ENCODE data around the gene PEX5L.

PEX5L gene

GRCh38 chr3:179921951-179922350, 114.8 kb downstream of the PEX5L start:
- intact Hi-C loops (cut with DNase I), result loop anchor here (10.0 kb wide), 2 partner anchors 93 to 673 kb away; no protein-coding TSS in a partner anchor
- no peak for DNase-seq

GRCh38 chr3:179921500-179921899, 115.2 kb downstream of the PEX5L start:
- peak in 13 of 42 donors; percentile 24 to 70 (median 34) for DNase-seq
- intact Hi-C loops (cut with DNase I), result loop anchor here (10.0 kb wide), 2 partner anchors 93 to 673 kb away; no protein-coding TSS in a partner anchor

GRCh38 chr3:179907784-179908482, 128.8 kb downstream of the PEX5L start:
- intact Hi-C loops (cut with DNase I), result no loop called here
- DNase-seq, result no peak

DNA sequence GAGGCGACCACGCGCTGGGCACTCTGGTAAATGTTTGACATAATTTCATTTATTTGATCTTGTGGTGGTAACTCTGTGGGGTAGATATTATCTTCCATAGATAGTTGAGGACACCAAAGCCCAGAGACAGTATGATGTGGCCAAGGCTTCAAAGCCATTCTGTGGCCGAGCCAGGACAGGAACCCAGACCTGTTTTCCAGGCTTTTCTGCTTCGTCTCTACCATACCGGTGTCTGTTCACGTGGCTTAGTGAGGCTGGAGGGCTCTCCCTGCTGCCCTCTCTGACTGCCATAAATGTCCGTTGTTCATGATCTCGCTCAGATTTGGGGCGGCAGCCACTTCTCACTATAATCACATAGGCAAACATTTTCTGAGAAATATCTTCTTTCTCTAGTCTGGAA, 134.7 kb downstream of the PEX5L start:
- intact Hi-C loops (cut with DNase I), result no loop called here
- DNase-seq, result no peak

DNA sequence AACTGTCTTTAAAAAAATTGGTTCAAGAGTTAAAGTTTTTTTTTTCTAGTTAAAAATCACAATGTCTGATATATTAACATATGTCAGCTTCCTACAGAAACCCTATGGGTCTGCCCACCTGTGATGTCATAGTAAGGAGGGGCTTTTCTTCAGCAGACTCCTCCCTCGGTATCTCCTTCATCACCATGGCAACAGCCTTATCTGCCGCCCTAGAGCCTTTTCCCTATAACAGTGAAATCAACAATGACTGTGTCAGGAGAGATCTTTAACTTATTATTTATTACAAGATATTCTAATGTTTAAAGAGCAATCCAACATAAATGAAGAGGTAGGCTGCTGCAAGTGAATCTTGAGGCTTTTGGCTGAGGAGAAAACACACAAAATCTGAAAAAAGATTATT, 138.7 kb downstream of the PEX5L start:
- no peak for DNase-seq
- intact Hi-C loops (cut with DNase I), result no loop called here

DNA sequence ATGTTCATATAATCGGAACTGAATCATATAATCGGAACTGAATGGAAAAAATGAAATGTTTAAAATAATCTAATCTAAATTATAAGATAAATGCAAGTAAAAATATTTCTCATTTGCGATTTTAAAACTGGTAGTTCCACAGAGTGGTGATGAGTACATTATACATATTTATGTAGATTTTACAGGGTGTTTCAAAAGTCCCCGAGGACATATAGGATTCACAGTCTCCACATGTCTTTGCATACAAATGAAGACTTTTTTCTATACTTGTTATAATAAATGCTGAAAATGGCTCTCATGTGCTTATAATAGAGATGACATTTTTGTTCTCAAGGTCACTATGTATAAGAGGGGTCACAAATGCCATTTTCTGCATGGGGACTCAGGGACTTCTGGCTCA, 139.5 kb downstream of the PEX5L start:
- DNase-seq, result no peak
- intact Hi-C loops (cut with DNase I), result no loop called here

DNA sequence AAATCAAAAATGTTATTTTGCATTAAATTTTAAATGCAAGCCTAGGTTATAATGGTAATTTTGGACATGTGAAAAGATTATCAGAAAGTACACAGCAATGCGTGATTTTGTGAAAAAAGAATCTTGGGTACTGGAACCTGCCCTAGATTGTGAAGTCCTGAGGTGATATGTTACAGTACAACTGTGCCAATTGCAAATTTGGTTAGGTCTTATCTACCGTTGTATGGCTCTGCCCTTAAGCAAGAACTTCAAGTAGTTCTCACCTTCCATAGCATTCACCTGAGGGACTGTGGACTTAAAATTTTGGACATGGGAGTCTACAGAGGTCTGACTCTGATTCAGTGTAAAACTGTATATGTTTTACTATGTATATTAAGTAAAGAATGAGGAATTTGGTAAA, 140.2 kb downstream of the PEX5L start:
- DNase-seq, result no peak
- intact Hi-C loops (cut with DNase I), result no loop called here

GRCh38 chr3:179895330-179895729, 141.4 kb downstream of the PEX5L start:
- intact Hi-C loops (cut with DNase I), result no loop called here
- no peak for DNase-seq

DNA sequence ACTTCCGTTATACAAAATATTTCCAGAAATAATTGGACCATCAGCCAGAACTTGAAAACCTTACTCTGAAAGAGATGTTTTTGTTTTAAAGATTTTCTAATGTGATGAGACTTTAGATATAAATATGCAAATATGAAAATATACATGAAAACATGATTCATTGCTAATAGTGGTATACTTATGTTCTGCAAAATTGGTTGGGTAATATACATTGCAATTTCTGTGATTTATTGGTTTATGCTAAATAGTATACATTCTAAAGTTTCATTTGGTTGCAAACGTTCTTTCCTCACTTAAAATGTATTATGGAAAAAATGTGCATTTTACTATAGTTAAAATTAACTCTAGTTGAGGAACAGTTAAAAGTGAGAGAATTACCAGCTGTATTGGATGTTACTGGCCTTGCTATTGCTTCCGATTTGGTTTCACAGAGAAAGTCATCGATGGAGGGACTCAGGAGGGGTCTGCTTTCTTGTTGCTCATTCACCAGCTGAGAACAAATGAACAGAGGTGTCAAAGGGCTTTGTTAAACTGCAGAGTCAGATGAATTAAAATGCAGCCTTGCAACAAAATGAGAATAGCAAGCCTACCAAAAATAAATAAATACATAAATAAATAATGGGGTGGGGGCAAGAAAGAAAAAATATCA, 149.3 kb downstream of the PEX5L start:
- intact Hi-C loops (cut with DNase I), result no loop called here
- DNase-seq, result no peak

GRCh38 chr3:179885950-179886349, 150.8 kb downstream of the PEX5L start:
- DNase-seq, result no peak
- intact Hi-C loops (cut with DNase I), result no loop called here

GRCh38 chr3:179884136-179884535, 152.6 kb downstream of the PEX5L start:
- DNase-seq, result no peak
- intact Hi-C loops (cut with DNase I), result no loop called here

GRCh38 chr3:179882292-179882691, 154.4 kb downstream of the PEX5L start:
- peak in 1 of 42 donors; percentile 15 for DNase-seq
- intact Hi-C loops (cut with DNase I), result no loop called here

GRCh38 chr3:179881791-179882190, 154.9 kb downstream of the PEX5L start:
- intact Hi-C loops (cut with DNase I), result no loop called here
- no peak for DNase-seq

- no peak for DNase-seq
- intact Hi-C loops (cut with DNase I), result no loop called here
Measured at GRCh38 chr3:179880868-179881267, 155.9 kb downstream of the PEX5L start.

- intact Hi-C loops (cut with DNase I), result no loop called here
- DNase-seq, result no peak
Measured at GRCh38 chr3:179876440-179876839, 160.3 kb downstream of the PEX5L start.

GRCh38 chr3:179872842-179873241, 163.9 kb downstream of the PEX5L start:
- no peak for DNase-seq
- intact Hi-C loops (cut with DNase I), result no loop called here

- intact Hi-C loops (cut with DNase I), result no loop called here
- DNase-seq, result no peak
Measured at GRCh38 chr3:179871782-179872181, 165.0 kb downstream of the PEX5L start.

- DNase-seq, result no peak
- intact Hi-C loops (cut with DNase I), result no loop called here
Measured at GRCh38 chr3:179868715-179869114, 168.0 kb downstream of the PEX5L start.

- no peak for DNase-seq
- intact Hi-C loops (cut with DNase I), result no loop called here
Measured at GRCh38 chr3:179867961-179868360, 168.8 kb downstream of the PEX5L start.

- intact Hi-C loops (cut with DNase I), result no loop called here
- no peak for DNase-seq
Measured at GRCh38 chr3:179865861-179866505, 170.8 kb downstream of the PEX5L start.

Data from head of caudate nucleus (tissue), 42 donors.